ENCODE results near the gene SOD3. TPM values are rescaled to one million over a fixed set of nuclear protein-coding genes. Genes with fewer than 3 reads are reported as not detected.

The SOD3 gene
- total and polyA plus RNA-seq, 2 of the 8 experiments (the other 6 are each of a cell fraction or from before 2014, with no cell fraction given) = 4.9 TPM

DNA sequence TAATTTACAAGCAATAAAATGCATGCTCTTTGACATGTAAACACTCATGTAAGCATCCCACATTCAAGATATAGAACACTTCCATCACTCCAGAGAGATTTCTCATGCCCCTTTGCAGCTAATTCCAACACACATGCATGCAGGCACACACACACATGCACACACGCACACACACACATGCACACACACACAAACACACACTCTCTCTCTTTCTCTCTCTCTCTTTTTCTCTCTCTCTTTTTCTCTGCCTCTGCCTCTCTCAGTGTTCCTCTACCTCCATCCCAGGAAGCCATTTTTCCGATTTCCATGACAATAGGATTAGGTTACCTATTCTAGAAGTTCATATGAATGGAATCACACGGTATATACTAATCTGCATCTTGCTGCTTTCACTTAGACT lies 11.9 kb upstream of the SOD3 start (continued):
- TF ChIP-seq EGR1 (IDR thresholded peaks at IDR 0.05; ENCODE audit: borderline replicate concordance, low read depth, low read length) = no peak
- TF ChIP-seq CHD1 (IDR thresholded peaks at IDR 0.05; ENCODE audit: low read depth, low read length) = no peak
- no peak for TF ChIP-seq EZH2 (IDR thresholded peaks at IDR 0.05; ENCODE audit: low read depth, low read length, severe bottlenecking)
